Lower leg skin (tissue), 3 donors: Measurements from ENCODE around the gene FAM204A.

Experiments
- CTCF ChIP-seq, 3 donors: fragments of 450-650 bp; IDR thresholded peaks; one replicate each; pipeline ENCODE4 v1.5.1; 2016; ENCODE audit warnings: antibody characterized with exemption in 3 of 3, mild to moderate bottlenecking in 3 of 3, moderate library complexity in 2 of 3
- POLR2A ChIP-seq, 2 donors: fragments of 450-650 bp; IDR thresholded peaks; one replicate each; pipeline ENCODE4 v1.6.1; 2016 to 2017; ENCODE audit warnings: antibody characterized with exemption in 2 of 2, mild to moderate bottlenecking in 1 of 2, moderate library complexity in 1 of 2

- TF ChIP-seq POLR2A (IDR thresholded peaks at IDR 0.05) (no peak), CTCF (IDR thresholded peaks at IDR 0.05) (no peak)
Observed at GRCh38 chr10:118358327-118358726, 16.2 kb upstream of the FAM204A start.
